HepG2 (cell line): ENCODE data around the gene HEPACAM2. TPM values are rescaled to one million over a fixed set of nuclear protein-coding genes. Genes with fewer than 3 reads are reported as not detected.

Experiments used
- ATAC-seq: fragments of 200-7000 bp; cut with Tn5 transposase; 3 replicates; pipeline ENCODE4 v1.9.1; 2020; ENCODE audit warnings: mild to moderate bottlenecking, moderate library complexity
- BruUV-seq: library from RNA; stranded (reverse); fragments of 400-500 nt; replicated peaks from 2 replicates; lab custom pipeline; 2021; lab: Mats Ljungman, UMichigan
- CTCF ChIA-PET: fragments of 300-600 bp; formaldehyde crosslinking; extraction: SDS; loops from one replicate; lab custom pipeline; 2021; ENCODE audit warnings: low total read pairs, inconsistent platforms, low intra/inter-chr PET ratio; lab: Yijun Ruan, JAX
- POLR2A ChIA-PET: fragments of 350-600 bp; sonication (Branson Sonifier 250); formaldehyde crosslinking; loops from one replicate; lab custom pipeline; 2020; ENCODE audit warnings: antibody characterized with exemption, inconsistent platforms; lab: Yijun Ruan, JAX
- DNase-seq: peaks from one replicate; pipeline ENCODE4 v3.0.0-alpha.2; 2015; ENCODE audit warnings: low spot score
- FAIRE-seq: peaks from 3 replicates; lab custom pipeline; 2011; peaks lifted over from hg19 to GRCh38; lab: Jason Lieb, UNC
- H2AFZ ChIP-seq: one replicate; pipeline ENCODE4 v1.6.1; 2011; ENCODE audit warnings: low read length, inconsistent platforms
- H3K27ac ChIP-seq: fragments of 300-600 bp; 3 replicates; pipeline ENCODE4 v1.8.0; 2011; ENCODE audit warnings: mixed run types, mild to moderate bottlenecking, mixed read lengths, low read length, inconsistent platforms; ENCODE audit not compliant: insufficient read depth; ENCODE audit errors: extremely low read length
- H3K27me3 ChIP-seq, 2 experiments: fragments of 200-600 bp in 1 of 2; 2 replicates in 1 of 2; 3 replicates in 1 of 2; pipeline versions ENCODE4 v1.6.0 to v1.8.0; 2011; ENCODE audit warnings: low read length in 2 of 2, mild to moderate bottlenecking in 2 of 2, moderate library complexity in 2 of 2, inconsistent platforms in 1 of 2; ENCODE audit not compliant: insufficient read depth in 2 of 2, control insufficient read depth in 1 of 2
- H3K36me3 ChIP-seq, 2 experiments: fragments of 200-600 bp in 1 of 2; replicated peaks in 1 of 2; 2 replicates in 1 of 2; 3 replicates in 1 of 2; pipeline versions ENCODE4 v1.5.1 to v1.8.0; 2011; ENCODE audit warnings: low read length in 2 of 2, inconsistent platforms in 1 of 2; ENCODE audit not compliant: insufficient read depth in 2 of 2, control insufficient read depth in 1 of 2
- H3K4me1 ChIP-seq: 2 replicates; pipeline ENCODE4 v1.5.1; 2012; ENCODE audit warnings: low read length, inconsistent platforms; ENCODE audit not compliant: insufficient read depth
- H3K4me2 ChIP-seq: 2 replicates; pipeline ENCODE4 v1.6.0; 2011; ENCODE audit warnings: low read depth, low read length, inconsistent platforms
- H3K4me3 ChIP-seq, 3 experiments: fragments of 200-600 bp in 1 of 3; sonication (generic), shearing (Covaris generic) in 1 of 3; replicated peaks in 1 of 3; 2 replicates each; pipeline ENCODE4 v1.5.1; 2011 to 2016; ENCODE audit warnings: low read length in 3 of 3, inconsistent platforms in 2 of 3, low read depth in 2 of 3, mild to moderate bottlenecking in 2 of 3, control low read depth in 1 of 3, mixed read lengths in 1 of 3; ENCODE audit not compliant: insufficient read depth in 1 of 3
- H3K79me2 ChIP-seq: one replicate; pipeline ENCODE4 v1.6.1; 2011; ENCODE audit warnings: low read length, inconsistent platforms; ENCODE audit not compliant: insufficient read depth
- H3K9ac ChIP-seq: 2 replicates; pipeline ENCODE4 v1.6.0; 2011; ENCODE audit warnings: mild to moderate bottlenecking, low read depth, low read length, inconsistent platforms; ENCODE audit not compliant: insufficient read depth
- H3K9me3 ChIP-seq: 2 replicates; pipeline ENCODE4 v1.5.1; 2012; ENCODE audit warnings: mild to moderate bottlenecking, low read length
- H4K20me1 ChIP-seq: 2 replicates; pipeline ENCODE4 v1.6.0; 2011; ENCODE audit warnings: inconsistent platforms, mild to moderate bottlenecking, low read length, moderate library complexity; ENCODE audit not compliant: insufficient read depth
- FOSL2 ChIP-seq: sonication (generic); formaldehyde crosslinking; IDR thresholded peaks from 2 replicates; pipeline ENCODE4 v1.4.0; 2020; ENCODE audit warnings: missing genetic modification reagents
- KDM6A ChIP-seq: IDR thresholded peaks from 2 replicates; pipeline ENCODE4 v1.6.1; 2016; ENCODE audit warnings: low read depth
- MLLT10 ChIP-seq: sonication (generic); formaldehyde crosslinking; IDR thresholded peaks from 2 replicates; pipeline ENCODE4 v1.4.0; 2020; ENCODE audit warnings: missing genetic modification reagents
- SIN3B ChIP-seq: fragments of 150-350 bp; IDR thresholded peaks from 2 replicates; pipeline ENCODE4 v1.6.1; 2014; ENCODE audit warnings: low read length
- SMAD9 ChIP-seq: sonication (generic); formaldehyde crosslinking; IDR thresholded peaks from 2 replicates; pipeline ENCODE4 v1.5.1; 2020; ENCODE audit warnings: mild to moderate bottlenecking, missing genetic modification reagents
- ZNF326 ChIP-seq: sonication (generic); formaldehyde crosslinking; IDR thresholded peaks from 2 replicates; pipeline ENCODE4 v1.4.0; 2020; ENCODE audit warnings: missing genetic modification reagents, borderline replicate concordance
- ZNF720 ChIP-seq: sonication (generic); formaldehyde crosslinking; IDR thresholded peaks from 2 replicates; pipeline ENCODE4 v1.4.0; 2020; ENCODE audit warnings: missing genetic modification reagents
- WGBS: methylation state at CpG from one replicate; pipeline ENCODE4 v1.1.6; 2017; ENCODE audit warnings: low lambda C conversion rate; 5-methylcytosine and 5-hydroxymethylcytosine counted together
- in situ Hi-C: cut with HindIII; loops from 2 replicates; pipeline ENCODE4 v1.10.0; 2017; ENCODE audit warnings: low pct_unique_long_range_greater_than_20kb; ENCODE audit not compliant: extremely low pct_ligation_motif_present
- intact Hi-C: fragments of 100-400 bp; cut with micrococcal nuclease; formaldehyde crosslinking; loops from one replicate; pipeline ENCODE4 v1.10.0; 2022; ENCODE audit not compliant: unreplicated experiment
- polyA plus RNA-seq, 8 experiments: library from polyadenylated mRNA; depleted of rRNA in 3 of 8; stranded (reverse) in 7 of 8; unstranded in 1 of 8; fragments of >200 nt; fragmentation: Illumina TruSeq in 4 of 8; extraction: Trizol in 4 of 8; gene quantifications; 2 replicates each; pipeline versions ENCODE4 v1.2.1 to v1.2.3, GENCODE V29; 2011 to 2016; ENCODE audit warnings: low read depth in 4 of 8, missing spikeins in 1 of 8, mixed read lengths in 1 of 8; ENCODE audit not compliant: insufficient read depth in 1 of 8
- total RNA-seq, 5 experiments: library from RNA; depleted of rRNA; stranded (reverse); fragments of >200 nt; fragmentation: Illumina TruSeq; extraction: Trizol; gene quantifications; 2 replicates each; pipeline ENCODE4 v1.2.3, GENCODE V29; 2016; ENCODE audit warnings: low read depth in 1 of 5
- TF ChIP-seq, protein P1 (sequence below): sonication (generic); formaldehyde crosslinking; IDR thresholded peaks from 2 replicates; pipeline ENCODE4 v1.4.0; 2020; ENCODE audit warnings: missing genetic modification reagents
- TF ChIP-seq, protein P2 (sequence below): sonication (generic); formaldehyde crosslinking; IDR thresholded peaks from 2 replicates; pipeline ENCODE4 v1.5.0; 2020; ENCODE audit warnings: mild to moderate bottlenecking, missing genetic modification reagents, moderate library complexity
- TF ChIP-seq, protein P3 (sequence below): sonication (generic); formaldehyde crosslinking; IDR thresholded peaks from 2 replicates; pipeline ENCODE4 v1.5.0; 2020; ENCODE audit warnings: mild to moderate bottlenecking, missing genetic modification reagents

Gene HEPACAM2
- total and polyA plus RNA-seq, 2 of the 13 experiments (the other 11 are each of a cell fraction or from before 2014, with no cell fraction given): not detected

GRCh38 chr7:93179173-93179572 is 47.1 kb downstream of the HEPACAM2 start:
- Histone ChIP-seq H3K27ac (no peak overlapping the region), H3K4me2 (no peak overlapping the region), H3K27me3 (peaks cover 0 to 2% of the 10 kb centered on the region in 2 experiments; a peak in 1 of 5 replicates), H3K9ac (no peak overlapping the region), H2AFZ (no peak overlapping the region), H3K4me1 (no peaks in the 10 kb centered on the region), H4K20me1 (no peaks in the 10 kb centered on the region), H3K79me2 (no peaks in the 10 kb centered on the region), H3K4me3 (no peak overlapping the region), H3K36me3 (no peaks in the 10 kb centered on the region), H3K9me3 (no peaks in the 10 kb centered on the region)
- BruUV-seq: no TSS peak
- no peak for FAIRE-seq
- TF ChIP-seq FOSL2 (CRISPR knock-in tag) (no peak), MLLT10 (CRISPR knock-in tag) (no peak), ZNF720 (CRISPR knock-in tag) (no peak), SMAD9 (CRISPR knock-in tag) (no peak)
- TF ChIP-seq, protein P1, sequence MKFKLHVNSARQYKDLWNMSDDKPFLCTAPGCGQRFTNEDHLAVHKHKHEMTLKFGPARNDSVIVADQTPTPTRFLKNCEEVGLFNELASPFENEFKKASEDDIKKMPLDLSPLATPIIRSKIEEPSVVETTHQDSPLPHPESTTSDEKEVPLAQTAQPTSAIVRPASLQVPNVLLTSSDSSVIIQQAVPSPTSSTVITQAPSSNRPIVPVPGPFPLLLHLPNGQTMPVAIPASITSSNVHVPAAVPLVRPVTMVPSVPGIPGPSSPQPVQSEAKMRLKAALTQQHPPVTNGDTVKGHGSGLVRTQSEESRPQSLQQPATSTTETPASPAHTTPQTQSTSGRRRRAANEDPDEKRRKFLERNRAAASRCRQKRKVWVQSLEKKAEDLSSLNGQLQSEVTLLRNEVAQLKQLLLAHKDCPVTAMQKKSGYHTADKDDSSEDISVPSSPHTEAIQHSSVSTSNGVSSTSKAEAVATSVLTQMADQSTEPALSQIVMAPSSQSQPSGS (CRISPR knock-in tag): no peak
- POLR2A ChIA-PET: no interaction called here
- intact Hi-C loops: no loop called here
- CTCF ChIA-PET: no interaction called here
- in situ Hi-C loops: no loop called here
- DNase-seq: no peak
- ATAC-seq: no peak

DNA sequence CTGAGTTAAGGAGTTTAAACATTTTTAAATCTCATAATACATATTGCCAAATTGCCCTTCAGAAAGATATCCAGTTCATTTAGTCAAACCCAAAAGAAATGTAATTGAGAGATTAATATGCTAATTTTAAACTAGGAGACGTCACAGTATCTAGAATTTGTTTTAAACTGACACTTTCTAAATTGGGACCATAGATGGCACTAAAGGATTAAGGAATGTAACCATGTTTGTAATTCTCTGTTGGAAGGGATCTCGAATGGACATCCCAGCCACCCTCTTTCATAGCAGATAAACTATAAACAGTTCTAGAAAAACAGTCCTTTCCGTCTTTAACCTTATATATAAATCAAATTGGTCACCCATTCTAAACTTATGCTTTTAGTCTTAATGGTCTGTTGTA is 48.1 kb downstream of the HEPACAM2 start:
- in situ Hi-C loops (no loop called here), intact Hi-C loops (no loop called here)
- WGBS: 6% methylated on average over 3 of the region's 3 CpGs
- no peaks in the 10 kb centered on the region for H3K36me3 ChIP-seq
- H4K20me1 ChIP-seq: no peaks in the 10 kb centered on the region
- H3K27ac ChIP-seq: no peak overlapping the region
- H3K4me2 ChIP-seq: no peak overlapping the region
- H3K79me2 ChIP-seq: no peaks in the 10 kb centered on the region
- ATAC-seq (no peak), DNase-seq (no peak), FAIRE-seq (no peak)
- H3K4me1 ChIP-seq: no peaks in the 10 kb centered on the region
- H3K4me3 ChIP-seq: no peak overlapping the region
- no peak for TF ChIP-seq ZNF326 (CRISPR knock-in tag)
- TF ChIP-seq SIN3B: no peak
- TF ChIP-seq, protein P2, sequence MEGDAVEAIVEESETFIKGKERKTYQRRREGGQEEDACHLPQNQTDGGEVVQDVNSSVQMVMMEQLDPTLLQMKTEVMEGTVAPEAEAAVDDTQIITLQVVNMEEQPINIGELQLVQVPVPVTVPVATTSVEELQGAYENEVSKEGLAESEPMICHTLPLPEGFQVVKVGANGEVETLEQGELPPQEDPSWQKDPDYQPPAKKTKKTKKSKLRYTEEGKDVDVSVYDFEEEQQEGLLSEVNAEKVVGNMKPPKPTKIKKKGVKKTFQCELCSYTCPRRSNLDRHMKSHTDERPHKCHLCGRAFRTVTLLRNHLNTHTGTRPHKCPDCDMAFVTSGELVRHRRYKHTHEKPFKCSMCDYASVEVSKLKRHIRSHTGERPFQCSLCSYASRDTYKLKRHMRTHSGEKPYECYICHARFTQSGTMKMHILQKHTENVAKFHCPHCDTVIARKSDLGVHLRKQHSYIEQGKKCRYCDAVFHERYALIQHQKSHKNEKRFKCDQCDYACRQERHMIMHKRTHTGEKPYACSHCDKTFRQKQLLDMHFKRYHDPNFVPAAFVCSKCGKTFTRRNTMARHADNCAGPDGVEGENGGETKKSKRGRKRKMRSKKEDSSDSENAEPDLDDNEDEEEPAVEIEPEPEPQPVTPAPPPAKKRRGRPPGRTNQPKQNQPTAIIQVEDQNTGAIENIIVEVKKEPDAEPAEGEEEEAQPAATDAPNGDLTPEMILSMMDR (CRISPR knock-in tag): 0 out of 2 replicates have a peak, but pooled peaks have one; percentile 20
- TF ChIP-seq KDM6A: no peak
- TF ChIP-seq, protein P3, sequence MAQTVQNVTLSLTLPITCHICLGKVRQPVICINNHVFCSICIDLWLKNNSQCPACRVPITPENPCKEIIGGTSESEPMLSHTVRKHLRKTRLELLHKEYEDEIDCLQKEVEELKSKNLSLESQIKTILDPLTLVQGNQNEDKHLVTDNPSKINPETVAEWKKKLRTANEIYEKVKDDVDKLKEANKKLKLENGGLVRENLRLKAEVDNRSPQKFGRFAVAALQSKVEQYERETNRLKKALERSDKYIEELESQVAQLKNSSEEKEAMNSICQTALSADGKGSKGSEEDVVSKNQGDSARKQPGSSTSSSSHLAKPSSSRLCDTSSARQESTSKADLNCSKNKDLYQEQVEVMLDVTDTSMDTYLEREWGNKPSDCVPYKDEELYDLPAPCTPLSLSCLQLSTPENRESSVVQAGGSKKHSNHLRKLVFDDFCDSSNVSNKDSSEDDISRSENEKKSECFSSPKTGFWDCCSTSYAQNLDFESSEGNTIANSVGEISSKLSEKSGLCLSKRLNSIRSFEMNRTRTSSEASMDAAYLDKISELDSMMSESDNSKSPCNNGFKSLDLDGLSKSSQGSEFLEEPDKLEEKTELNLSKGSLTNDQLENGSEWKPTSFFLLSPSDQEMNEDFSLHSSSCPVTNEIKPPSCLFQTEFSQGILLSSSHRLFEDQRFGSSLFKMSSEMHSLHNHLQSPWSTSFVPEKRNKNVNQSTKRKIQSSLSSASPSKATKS: no peak
- BruUV-seq: no TSS peak
- H2AFZ ChIP-seq: no peak overlapping the region
- no peak overlapping the region for H3K9ac ChIP-seq
- CTCF ChIA-PET: interaction anchor here (1.1 kb wide), 1 partner anchor 375 kb away, joined by 3 read pairs; no protein-coding TSS in a partner anchor
- H3K9me3 ChIP-seq: no peaks in the 10 kb centered on the region
- peaks cover 0 to 2% of the 10 kb centered on the region in 2 experiments; a peak in 1 of 5 replicates for H3K27me3 ChIP-seq
- POLR2A ChIA-PET: no interaction called here
